B cell (primary cell): Measurements from ENCODE around the gene CDC42SE2.

ENCODE experiments used
- EZH2 ChIP-seq: IDR thresholded peaks from 2 replicates; pipeline ENCODE4 v1.6.1; 2012; ENCODE audit warnings: borderline replicate concordance, low read depth, mild to moderate bottlenecking, moderate library complexity, low read length; ENCODE audit not compliant: insufficient read depth, poor library complexity, severe bottlenecking
- TF ChIP-seq, protein P1 (sequence below): fragments of 200-600 bp; IDR thresholded peaks from one replicate; pipeline ENCODE4 v1.8.0; 2022; ENCODE audit warnings: antibody characterized with exemption, mild to moderate bottlenecking

DNA sequence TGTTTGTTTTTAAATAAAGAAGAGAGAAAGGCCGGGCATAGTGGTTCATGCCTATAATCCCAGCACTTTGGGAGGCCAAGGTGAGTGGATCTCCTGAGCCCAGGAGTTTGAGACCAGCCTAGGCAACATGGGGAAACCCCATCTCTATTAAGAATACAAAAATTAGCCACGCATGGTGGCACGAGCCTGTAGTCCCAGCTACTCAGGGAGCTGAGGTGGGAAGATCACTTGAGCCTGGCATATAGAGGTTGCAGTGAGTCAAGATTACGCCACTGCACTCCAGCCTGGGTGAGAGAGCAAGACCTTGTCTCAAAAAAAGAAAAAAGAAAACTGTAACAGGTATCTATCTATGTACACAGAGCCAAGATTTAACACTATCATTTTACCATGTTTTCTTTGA lies 34.2 kb upstream of the CDC42SE2 start:
- TF ChIP-seq, protein P1, sequence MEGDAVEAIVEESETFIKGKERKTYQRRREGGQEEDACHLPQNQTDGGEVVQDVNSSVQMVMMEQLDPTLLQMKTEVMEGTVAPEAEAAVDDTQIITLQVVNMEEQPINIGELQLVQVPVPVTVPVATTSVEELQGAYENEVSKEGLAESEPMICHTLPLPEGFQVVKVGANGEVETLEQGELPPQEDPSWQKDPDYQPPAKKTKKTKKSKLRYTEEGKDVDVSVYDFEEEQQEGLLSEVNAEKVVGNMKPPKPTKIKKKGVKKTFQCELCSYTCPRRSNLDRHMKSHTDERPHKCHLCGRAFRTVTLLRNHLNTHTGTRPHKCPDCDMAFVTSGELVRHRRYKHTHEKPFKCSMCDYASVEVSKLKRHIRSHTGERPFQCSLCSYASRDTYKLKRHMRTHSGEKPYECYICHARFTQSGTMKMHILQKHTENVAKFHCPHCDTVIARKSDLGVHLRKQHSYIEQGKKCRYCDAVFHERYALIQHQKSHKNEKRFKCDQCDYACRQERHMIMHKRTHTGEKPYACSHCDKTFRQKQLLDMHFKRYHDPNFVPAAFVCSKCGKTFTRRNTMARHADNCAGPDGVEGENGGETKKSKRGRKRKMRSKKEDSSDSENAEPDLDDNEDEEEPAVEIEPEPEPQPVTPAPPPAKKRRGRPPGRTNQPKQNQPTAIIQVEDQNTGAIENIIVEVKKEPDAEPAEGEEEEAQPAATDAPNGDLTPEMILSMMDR, result no peak
- TF ChIP-seq EZH2, result no peak
